ENCODE data around the gene FRMD1.

Gene FRMD1

DNA sequence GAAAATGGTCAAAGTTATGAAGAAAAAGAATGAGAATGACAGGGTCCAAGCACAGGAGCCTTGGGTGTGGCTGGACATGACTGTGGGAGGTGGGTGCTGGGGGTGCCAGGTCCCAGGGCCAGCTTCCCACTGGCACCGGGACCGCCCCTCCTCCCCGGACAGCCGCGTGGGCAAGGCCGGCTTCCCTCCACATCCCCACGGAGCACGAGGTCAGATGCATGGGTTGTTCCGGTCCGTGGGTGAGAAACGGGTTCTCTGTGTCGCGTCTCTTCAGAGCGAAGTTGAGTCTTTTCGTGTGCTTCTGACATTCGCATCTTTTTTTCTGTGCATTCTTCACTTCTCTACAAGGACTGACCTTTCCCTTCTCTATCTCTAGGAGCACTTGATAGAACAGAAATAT lies 51.5 kb downstream of the FRMD1 start:
- DNase-seq (ENCODE audit: low spot score): no peak

DNA sequence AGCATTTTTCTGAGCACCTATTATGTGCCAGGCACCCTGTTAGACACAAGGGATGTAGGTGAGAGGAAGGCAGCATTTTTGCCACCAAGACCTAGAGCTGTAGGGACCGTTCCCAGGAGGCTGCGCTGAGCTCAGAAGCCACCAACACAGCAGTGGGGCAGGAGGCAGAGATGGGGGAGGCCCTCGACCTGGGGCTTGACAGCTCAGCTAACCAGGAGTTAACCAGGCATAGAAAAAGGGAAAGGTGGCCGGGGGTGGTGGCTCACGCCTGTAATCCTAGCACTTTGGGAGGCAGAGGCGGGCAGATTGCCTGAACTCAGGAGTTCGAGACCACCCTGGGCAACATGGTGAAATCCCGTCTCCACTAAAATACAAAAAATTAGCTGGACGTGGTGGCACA lies 52.1 kb downstream of the FRMD1 start:
- DNase-seq (ENCODE audit: low spot score): no peak

DNA sequence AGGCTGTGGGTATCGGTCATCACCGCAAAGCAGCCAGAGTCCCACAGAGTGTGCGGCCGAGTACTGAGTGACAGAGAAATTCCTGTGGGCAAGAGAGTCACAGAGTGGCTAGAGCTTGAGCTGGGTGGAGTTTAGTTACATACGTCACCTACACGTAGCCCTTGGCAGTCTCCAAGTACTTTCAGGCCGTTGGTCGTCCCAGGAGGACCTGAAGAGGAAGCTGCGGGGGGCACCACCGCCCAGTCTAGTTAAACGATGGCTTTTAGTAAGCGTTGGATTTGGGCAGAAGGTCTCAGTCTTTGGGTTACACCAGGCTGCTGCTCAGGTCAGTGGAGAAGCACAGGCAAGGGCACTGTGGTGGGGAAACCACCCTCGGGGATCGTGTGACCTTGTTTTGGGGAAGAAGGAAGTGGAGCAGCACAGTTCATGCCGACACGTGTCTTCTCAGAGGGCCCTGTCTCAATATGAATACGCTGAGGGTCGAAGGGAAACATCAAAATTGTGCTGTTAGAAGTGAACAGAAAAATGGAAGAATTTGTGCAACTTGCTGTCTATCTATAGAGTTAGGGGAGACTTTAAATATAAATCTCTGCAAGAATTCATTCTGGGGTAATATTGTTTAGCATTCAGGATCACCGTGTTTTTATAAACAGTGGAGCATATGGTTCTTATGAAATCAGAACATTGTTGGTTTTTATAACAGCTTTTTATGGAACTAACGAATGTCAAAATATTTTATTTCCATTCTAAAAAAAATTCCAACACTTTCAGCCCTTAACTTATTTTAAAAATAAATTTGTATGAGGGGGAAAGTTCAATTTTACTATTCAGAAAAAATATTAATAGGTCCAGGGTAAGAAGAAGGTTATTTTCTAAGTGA lies 52.9 kb downstream of the FRMD1 start:
- DNase-seq (ENCODE audit: low spot score): no peak

DNA sequence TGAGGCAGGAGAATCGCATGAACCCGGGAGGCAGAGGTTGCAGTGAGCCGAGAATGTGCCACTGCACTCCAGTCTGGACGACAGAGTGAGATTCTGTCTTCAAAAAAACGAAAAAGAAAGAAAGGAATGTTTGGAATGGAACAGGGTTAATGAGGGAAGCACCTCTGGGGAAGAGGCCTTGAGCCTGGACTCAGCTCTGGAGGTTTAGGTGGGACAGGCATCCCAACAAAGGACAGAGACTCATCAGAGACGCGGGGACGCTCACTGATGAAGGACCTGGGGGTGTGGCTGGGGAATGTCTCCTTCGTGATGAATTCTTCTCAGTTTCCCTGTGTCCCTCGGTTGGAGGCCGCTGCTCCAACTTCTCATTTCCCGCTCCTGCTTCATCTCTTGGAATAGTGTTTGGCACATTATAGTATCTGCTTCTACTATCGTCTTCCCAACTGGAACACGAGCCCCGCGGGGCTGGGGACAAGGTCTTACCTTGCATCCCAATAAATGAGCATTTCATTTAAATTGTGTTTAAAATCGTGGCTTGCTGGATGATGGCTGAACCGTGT lies 54.0 kb downstream of the FRMD1 start:
- DNase-seq (ENCODE audit: low spot score): no peak

DNA sequence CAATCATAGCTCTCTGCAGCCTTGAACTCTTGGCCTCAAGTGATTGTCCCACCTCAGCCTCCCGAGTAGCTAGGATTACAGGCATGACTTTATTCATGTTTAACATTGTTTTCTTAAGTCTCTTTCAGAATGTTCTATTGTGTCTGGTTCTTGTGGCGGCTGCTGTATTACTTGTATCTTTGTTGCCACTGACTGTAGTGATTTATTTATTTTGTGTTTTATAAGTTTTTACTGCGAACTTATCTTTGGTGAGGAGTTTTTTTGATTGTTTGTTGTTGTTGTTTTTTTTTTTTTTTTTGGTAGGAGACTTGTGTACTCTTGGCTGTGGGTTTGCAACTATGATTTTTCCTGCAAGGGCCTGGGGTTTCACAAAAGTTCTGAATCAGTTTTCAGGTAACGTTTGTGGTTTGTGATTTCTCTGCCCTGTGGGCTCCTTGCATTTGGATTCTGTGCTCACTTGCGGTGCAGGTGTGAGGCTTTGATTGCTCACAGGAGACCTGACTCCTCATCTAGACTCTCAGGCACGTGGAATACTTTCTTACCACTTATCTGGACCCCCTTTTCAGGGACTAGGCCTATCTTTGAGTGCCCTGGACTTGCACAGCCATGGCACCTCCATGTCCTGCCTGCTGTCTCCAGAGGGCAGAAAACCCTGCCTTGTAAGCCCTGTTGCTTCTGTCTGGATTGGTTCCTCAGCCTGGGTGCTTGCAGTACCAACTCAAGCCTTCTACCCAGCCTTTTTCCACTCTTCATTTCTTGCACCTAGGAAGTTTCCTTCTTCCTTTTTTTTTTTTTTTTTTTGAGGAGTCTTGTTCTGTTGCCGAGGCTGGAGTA lies 56.3 kb downstream of the FRMD1 start:
- DNase-seq (ENCODE audit: low spot score): no peak

DNA sequence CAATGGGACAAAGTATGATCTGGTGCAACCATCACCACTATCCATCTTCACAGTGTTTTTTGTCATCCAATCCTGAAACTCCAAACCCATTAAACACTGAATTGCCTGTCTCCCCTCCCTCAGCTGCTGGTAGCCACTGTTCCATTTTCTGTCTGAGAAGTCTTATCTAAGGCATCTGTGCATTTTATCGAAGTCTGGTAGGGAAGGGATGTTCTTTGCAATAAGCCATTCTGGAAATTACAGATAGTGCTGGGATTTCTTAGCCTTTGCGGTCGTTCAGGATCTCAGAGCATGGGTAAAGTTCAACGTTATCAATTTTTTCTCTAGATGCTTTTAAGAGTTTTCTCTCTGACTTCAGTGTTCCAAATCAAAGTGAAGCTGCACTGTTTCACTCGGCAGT lies 57.4 kb downstream of the FRMD1 start:
- DNase-seq (ENCODE audit: low spot score): peak; percentile 50

DNA sequence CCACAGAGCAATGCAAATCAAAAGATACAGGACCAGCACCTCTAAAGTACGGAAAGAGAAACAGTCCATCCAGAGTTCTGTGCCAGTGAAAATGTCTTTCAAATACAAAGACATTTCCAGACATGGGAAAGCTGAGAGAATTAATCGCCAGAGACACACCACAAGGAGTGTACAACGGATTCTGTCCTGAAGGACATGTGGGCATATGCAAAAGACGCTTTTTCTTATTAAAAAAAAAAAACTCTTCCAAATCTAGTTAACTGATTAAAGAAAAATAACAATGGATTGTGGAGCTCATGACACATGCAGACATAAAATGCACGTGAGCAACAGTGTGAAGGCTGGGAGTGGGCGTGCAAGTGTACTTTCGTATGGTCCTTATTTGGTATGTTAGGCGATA lies 58.8 kb downstream of the FRMD1 start:
- DNase-seq (ENCODE audit: low spot score): no peak

DNA sequence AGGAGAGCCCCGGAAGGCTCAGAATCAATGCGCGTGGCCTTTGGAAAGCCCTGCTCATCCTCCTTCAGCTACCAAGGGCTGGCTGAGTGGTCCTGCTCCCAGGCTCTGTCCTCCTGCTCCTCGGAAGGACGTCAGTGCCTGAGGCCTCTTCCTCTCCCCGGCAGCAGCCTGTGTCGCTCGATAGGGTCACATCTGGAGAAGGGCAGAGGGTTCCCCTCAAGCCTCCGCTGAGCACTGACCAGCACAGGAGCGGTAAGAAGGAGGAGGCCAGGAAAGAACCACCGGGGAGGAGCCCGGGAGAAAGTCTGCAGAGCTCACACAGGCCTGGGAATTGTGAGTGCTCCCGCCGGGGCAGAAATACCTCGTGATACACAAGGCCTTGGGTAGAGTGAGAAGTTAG lies 60.3 kb downstream of the FRMD1 start:
- no peak for DNase-seq (ENCODE audit: low spot score)

DNA sequence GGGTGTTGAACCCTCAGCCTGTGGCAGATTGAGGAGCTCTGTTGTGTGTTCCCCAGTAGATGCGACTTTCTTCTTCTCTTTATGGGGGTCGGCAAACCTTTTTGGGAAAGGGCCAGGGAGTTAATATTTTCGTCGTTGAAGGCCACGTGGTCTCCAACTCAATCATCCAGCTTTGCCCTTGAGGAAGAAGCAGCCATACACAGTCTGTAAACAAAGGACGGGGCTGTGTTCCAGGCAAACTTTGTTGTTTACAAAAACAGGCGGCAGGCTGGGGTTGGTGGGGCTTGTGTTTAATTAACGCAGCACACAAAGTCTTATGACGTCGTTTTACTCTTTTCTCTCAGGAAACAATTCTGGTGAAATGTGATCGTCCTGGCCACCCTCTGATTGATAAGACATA lies 61.4 kb downstream of the FRMD1 start:
- no peak for DNase-seq (ENCODE audit: low spot score)

DNA sequence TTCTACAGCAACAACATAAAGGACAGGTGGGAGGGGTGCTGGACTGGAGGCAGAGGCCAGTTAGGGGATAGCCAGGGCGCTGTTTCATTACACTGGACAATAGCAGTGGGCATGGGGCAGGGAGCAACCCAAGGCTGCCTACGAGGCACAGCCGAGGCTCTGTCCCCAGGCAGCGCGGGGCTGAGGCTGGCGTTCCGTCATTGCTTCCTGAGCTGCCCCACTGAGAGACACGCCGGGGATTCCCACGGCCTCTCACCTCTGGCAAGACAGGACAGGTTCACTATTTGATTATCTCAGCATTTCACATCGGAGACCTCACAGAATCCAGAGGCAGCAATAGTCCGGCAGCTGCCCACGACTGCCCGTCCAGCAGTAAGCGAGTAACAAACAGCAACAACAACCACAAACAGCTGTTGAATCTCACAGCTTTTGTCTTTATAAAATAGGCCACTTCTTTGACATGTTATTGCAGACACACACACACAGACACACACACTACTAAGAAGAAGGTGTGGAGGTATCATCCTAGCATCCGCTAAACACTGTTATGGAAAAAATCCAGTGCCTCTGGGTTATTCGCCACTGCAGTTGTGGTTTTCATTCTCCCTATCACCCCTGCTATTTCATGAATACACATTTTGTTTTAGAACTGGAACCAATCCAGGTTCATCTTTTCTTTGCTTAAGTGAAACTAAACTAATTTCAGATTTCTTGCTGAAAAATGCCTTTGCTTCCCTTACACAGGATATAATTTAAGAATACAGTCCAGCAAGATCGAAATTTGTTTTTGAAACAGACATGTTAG lies 62.1 kb downstream of the FRMD1 start:
- no peak for DNase-seq (ENCODE audit: low spot score)

DNA sequence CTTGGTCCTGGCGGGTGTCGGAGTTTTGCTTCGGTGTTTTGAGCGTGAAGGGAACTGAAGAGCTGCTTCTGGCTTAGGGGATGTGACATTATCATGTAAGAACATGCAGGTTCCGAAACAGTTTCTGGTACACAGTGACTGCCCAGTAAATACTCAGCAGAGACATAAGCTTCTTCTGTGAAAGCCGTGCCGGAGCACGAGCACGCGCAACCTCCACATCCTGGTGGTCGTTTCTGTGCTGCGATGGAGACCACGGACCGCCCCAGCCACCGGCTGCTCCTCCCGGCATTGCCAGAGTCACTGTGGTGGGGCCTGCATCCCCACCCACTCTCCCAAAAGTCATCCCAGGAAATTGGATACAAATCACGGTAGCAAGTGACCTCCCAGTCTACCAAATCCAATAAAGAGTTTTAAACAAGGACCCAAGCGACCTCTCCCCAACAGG lies 62.8 kb downstream of the FRMD1 start:
- no peak for DNase-seq (ENCODE audit: low spot score)

DNA sequence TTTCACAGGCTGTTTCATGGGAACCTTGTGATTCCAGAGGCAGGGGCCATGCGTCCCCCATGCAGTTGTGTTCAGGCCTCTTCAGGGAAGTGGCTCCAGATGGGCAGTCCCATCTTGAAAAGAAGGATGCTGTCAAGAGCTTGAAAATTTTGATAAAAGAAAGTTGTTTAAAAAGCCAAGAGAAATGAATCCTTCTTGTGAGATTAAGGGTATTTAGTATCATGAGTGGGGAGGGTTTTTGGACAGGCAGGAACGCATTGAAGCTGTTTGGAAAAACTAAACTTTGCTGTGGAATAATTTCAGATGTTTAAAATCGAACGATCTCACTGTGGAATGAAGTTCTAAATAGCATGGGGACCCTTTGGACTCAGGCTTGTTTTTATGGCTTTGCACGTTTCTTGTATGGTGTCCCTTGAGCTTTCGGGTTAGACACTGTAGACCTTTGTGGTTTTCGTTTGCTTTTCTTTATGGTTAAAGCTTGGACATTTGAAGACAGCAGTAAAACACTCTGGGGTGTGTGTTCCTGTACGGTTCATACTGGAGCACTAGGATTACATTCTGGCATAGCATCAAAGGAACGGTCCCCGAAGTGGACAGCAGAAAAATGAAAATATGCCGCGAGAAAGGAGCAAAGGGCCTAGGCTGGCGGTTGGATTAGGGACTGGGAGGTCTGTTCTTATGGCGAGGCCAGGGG lies 63.4 kb downstream of the FRMD1 start:
- DNase-seq (ENCODE audit: low spot score): no peak

DNA sequence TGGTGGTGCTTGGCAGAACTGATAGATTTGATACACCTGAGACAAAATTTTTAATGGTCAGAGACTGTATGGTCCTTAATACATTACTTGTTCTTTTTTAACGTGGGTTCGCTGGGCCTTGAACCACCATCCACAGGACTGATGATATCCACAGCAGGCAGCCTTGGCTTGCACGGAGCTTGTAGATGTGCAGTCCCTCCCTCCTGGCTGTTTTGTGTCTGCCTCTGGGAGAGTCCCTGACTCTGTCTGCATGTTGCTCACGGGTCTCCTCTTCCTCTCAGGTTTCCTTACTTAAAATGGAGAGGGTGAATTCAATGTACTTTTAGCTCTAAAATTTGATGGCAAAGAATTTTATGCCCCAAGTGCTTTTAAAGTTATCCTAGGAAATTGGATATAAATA lies 64.0 kb downstream of the FRMD1 start:
- no peak for DNase-seq (ENCODE audit: low spot score)

DNA sequence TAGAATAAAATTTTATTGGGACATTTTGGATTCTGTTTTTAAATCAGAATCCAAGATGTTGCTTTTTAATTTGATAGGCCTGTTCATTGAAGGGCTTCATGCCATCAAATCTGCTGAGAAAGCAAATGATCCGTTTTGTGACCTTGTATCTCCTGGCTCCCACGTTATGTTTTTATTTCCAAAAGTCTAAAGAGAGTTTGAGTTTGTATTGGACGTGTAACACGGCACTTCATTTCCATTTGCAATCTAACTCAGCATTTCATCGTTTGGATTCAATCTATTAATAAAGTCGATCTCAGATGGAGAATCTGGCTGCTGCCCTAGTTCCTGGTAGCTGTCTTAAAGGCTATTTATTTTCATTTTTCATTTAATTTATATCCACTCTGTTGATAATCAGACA lies 64.6 kb downstream of the FRMD1 start:
- DNase-seq (ENCODE audit: low spot score): no peak

DNA sequence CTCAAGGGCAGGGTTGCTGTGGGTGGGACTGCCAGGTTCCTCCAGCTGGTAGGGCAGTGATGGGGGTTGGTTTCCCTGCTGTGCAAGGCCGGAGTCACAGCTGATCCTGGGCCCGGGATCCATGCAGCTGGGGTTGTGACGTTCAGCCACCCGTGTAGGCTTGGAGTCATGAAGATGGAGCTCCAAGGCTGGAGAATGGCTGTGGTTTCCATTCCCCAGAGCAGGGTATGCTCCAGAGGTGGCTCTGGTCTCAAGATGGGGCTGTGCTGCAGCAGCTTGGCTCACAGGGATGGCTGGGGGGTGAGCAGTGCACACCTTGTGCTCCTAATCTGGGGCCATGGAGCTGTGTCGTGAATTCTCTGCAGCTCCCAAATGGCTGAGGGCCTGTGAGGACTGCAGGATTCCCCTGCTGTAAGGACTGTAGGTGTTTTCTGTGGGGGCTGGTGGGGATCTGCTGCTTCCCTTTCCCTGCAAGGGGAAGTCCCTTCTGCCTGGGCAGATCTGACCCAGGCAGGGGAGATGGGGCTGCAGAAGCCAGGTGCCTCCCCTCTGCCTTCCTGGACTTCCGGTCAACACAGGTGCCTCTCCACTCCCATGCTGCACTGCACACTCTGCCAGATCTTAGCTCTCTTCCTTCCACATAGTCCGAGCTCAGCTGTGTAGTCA lies 65.6 kb downstream of the FRMD1 start:
- no peak for DNase-seq (ENCODE audit: low spot score)

DNA sequence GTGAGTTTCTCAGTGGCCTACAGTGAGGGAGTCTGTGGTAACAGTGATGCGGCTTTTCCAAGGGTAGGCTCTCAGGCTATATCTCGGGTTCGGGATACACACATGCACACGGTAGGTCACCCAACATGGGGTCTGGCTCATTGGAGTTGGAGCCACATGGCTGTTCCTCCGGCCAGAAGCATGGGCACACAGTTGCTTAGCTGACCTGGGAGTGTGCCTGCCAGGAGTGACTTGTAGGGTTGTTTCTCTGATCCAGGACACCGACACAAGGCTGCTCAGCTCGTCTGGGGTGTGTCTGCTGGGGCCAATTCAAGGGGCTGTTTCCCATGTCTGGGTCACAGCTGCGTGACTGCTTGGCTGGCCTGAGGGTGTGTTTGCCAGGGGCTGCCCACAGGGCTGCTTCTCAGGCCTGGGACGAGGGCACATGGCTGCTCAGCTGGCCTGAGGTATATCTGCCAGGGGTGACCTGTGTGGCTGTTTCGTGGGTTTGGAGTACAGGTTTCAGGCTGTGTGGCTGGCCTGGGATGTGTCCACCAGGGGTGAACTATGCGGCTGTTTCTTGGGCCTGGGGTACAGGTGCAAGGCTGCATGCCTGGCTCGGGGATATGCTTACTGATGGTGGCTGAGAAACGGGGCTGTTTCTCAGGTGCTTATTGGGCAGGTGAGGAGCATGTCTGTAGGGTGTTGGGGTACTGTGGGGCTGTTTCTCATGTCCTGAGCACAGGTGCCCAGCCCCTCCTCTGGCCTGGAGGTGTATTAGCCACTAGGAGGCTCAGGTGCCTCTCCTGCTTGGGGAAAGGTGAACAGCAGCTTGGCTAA lies 66.4 kb downstream of the FRMD1 start:
- no peak for DNase-seq (ENCODE audit: low spot score)

DNA sequence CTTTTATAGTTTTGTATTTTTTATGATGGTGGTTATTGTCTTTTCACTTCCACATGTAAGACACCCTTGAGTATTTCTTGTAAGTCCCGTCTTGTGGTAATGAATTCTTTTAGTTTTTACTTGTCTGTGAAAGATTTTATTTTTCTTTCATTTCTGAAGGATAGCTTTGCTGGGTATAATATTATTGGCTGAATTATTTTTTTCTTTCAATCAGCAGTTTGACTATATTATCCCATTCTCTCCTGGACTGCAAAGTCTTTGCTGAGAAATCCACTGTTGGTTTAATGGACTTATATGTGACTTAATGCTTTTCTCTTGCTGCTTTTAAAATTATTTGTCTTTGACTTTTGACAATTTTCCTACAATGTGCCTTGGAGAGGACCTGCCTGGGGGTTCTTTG lies 67.7 kb downstream of the FRMD1 start:
- DNase-seq (ENCODE audit: low spot score): no peak

DNA sequence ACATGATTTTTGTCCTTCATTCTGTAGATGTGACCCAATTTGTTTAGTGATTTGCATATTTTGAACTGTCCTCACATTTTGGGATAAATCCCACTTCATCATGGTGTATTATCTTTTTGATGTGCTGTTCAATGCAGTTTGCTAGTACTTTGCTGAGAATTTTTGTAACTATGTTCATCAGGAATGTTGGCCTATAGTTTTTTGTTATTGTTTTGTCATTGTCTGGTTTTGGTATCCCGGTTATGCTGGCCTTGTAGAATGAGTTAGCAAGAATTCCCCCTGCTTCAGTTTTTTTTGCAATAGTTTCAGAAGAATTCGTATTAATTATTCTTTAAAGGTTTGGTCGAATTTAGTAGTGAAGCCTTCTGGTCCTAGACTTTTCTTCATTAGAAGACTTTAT lies 69.7 kb downstream of the FRMD1 start:
- no peak for DNase-seq (ENCODE audit: low spot score)

DNA sequence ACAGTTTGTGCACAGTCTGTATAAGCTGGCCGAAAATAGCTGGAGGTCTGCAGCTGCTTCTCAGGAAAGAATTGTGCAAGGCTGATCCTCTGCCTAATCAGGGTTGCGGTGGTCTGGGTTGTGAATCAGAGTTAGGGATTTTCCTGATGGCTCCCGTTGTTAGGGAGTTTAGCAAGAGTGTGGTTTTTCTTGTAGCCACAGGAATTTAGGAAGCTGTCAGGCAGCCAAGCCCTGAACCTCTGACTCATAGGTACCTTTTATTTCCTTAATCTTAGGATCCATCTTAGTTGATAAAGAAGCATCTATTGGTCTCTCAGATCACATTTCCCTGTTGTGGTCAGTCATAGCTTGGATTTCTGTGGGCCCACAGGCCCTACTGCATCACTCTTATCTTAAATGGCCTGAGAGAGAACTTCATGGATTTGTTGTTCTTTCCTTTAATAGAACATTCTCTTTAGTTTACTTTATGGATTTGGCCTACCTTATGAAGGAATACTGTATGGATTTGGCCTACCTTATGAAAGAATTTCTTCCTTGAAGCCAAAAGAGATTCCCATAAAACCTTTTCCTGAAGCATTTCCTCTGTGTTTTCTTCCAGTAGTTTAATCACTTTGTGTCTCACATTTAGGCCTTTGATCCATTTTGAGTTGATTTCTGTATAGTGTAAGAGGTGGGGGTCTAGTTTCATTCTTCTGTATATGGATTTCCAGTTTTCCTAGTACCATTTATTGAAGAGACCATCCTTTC lies 71.2 kb downstream of the FRMD1 start:
- DNase-seq (ENCODE audit: low spot score): no peak
